H7 (cell line): ENCODE data around the gene UBE3C. TPM values are rescaled to one million over a fixed set of nuclear protein-coding genes. Genes with fewer than 3 reads are reported as not detected.
"Not testable (repeated sequence)": the region's sequence is repeated elsewhere in the genome, so short reads cannot be mapped to it uniquely, and the experiment has no call there.

Experiments
- DNase-seq: peaks from one replicate; pipeline ENCODE4 v3.0.0; 2012
- H3K27me3 ChIP-seq: 2 replicates; pipeline ENCODE4 v1.6.0; 2011; ENCODE audit warnings: mild to moderate bottlenecking, low read length; ENCODE audit not compliant: control insufficient read depth, insufficient read depth
- H3K36me3 ChIP-seq: replicated peaks from 2 replicates; pipeline ENCODE4 v1.5.1; 2011; ENCODE audit warnings: low read length; ENCODE audit not compliant: control insufficient read depth, insufficient read depth
- H3K4me3 ChIP-seq: 2 replicates; pipeline ENCODE4 v1.5.1; 2011; ENCODE audit warnings: low read depth, mild to moderate bottlenecking, control low read depth, low read length, moderate library complexity; ENCODE audit not compliant: insufficient read depth
- total RNA-seq: library from RNA; depleted of rRNA; stranded (reverse); fragments of >200 nt; shearing (Covaris generic); gene quantifications from 2 replicates; pipeline ENCODE4 v1.2.3, GENCODE V29; 2014

UBE3C gene
- total RNA-seq, 1 experiment from 2014 or later: 69.0 TPM

- DNase-seq, H3K27me3 ChIP-seq, H3K4me3 ChIP-seq: not testable (repeated sequence)
- H3K36me3 ChIP-seq: peaks cover 20% of the 10 kb centered on the region
Observed at GRCh38 chr7:157251817-157252216, 113.1 kb downstream of the UBE3C start.

- no peak overlapping the region for H3K4me3 ChIP-seq
- H3K27me3 ChIP-seq: no peaks in the 10 kb centered on the region
- no peak for DNase-seq
- H3K36me3 ChIP-seq: peaks cover 22% of the 10 kb centered on the region
Observed at GRCh38 chr7:157253850-157254249, 115.1 kb downstream of the UBE3C start.

- DNase-seq, H3K27me3 ChIP-seq, H3K4me3 ChIP-seq: not testable (repeated sequence)
- H3K36me3 ChIP-seq: peaks cover 23% of the 10 kb centered on the region
Observed at GRCh38 chr7:157254781-157255180, 116.1 kb downstream of the UBE3C start.

GRCh38 chr7:157255201-157255606 is 116.5 kb downstream of the UBE3C start:
- no peak overlapping the region for H3K4me3 ChIP-seq
- DNase-seq: no peak
- H3K36me3 ChIP-seq: peaks cover 25% of the 10 kb centered on the region
- no peaks in the 10 kb centered on the region for H3K27me3 ChIP-seq

GRCh38 chr7:157263156-157263555 is 124.4 kb downstream of the UBE3C start:
- H3K27me3 ChIP-seq: no peaks in the 10 kb centered on the region
- DNase-seq: no peak
- peaks cover 18% of the 10 kb centered on the region for H3K36me3 ChIP-seq
- no peak overlapping the region for H3K4me3 ChIP-seq

GRCh38 chr7:157265051-157265450 is 126.3 kb downstream of the UBE3C start:
- Histone ChIP-seq H3K27me3 (no peaks in the 10 kb centered on the region), H3K4me3 (no peak overlapping the region), H3K36me3 (peaks cover 17% of the 10 kb centered on the region)
- no peak for DNase-seq

- Histone ChIP-seq H3K27me3 (no peaks in the 10 kb centered on the region), H3K4me3 (no peak overlapping the region), H3K36me3 (peaks cover 11% of the 10 kb centered on the region)
- no peak for DNase-seq
Observed at GRCh38 chr7:157266272-157266671, 127.5 kb downstream of the UBE3C start.

- Histone ChIP-seq H3K36me3 (peaks cover 11% of the 10 kb centered on the region), H3K27me3 (no peaks in the 10 kb centered on the region), H3K4me3 (no peak overlapping the region)
- DNase-seq: peak; percentile 49
Observed at GRCh38 chr7:157267516-157267915, 128.8 kb downstream of the UBE3C start.

- Histone ChIP-seq H3K36me3 (peaks cover 10% of the 10 kb centered on the region), H3K27me3 (no peaks in the 10 kb centered on the region), H3K4me3 (no peak overlapping the region)
- no peak for DNase-seq
Observed at GRCh38 chr7:157267956-157268355, 129.2 kb downstream of the UBE3C start.

- Histone ChIP-seq H3K36me3 (peaks cover 9% of the 10 kb centered on the region), H3K4me3 (no peak overlapping the region), H3K27me3 (no peaks in the 10 kb centered on the region)
- DNase-seq: no peak
Observed at GRCh38 chr7:157268540-157268939, 129.8 kb downstream of the UBE3C start.

- no peak overlapping the region for H3K4me3 ChIP-seq
- H3K36me3 ChIP-seq: peaks cover 7% of the 10 kb centered on the region
Observed at GRCh38 chr7:157269341-157270059, 130.8 kb downstream of the UBE3C start.

GRCh38 chr7:157270060-157270444 is 131.3 kb downstream of the UBE3C start:
- Histone ChIP-seq H3K4me3 (no peak overlapping the region), H3K27me3 (no peaks in the 10 kb centered on the region), H3K36me3 (peaks cover 7% of the 10 kb centered on the region)
- DNase-seq: no peak

More at GRCh38 chr7:157269341-157270059, 130.8 kb downstream of the UBE3C start:
- no peaks in the 10 kb centered on the region for H3K27me3 ChIP-seq
- no peak for DNase-seq

GRCh38 chr7:157271315-157271990 is 132.7 kb downstream of the UBE3C start:
- Histone ChIP-seq H3K4me3 (no peak overlapping the region), H3K36me3 (peaks cover 7% of the 10 kb centered on the region), H3K27me3 (no peaks in the 10 kb centered on the region)
- DNase-seq: peak; percentile 49

- DNase-seq: peak; percentile 32
- H3K36me3 ChIP-seq: peaks cover 7% of the 10 kb centered on the region
- H3K4me3 ChIP-seq: no peak overlapping the region
- no peaks in the 10 kb centered on the region for H3K27me3 ChIP-seq
Observed at GRCh38 chr7:157271991-157272324, 133.2 kb downstream of the UBE3C start.
